Lower lobe of right lung (tissue), 2 donors: ENCODE results near the gene POU3F4. TPM values are rescaled to one million over a fixed set of nuclear protein-coding genes. Genes with fewer than 3 reads are reported as not detected.

Experiments
- ATAC-seq, 2 donors: fragments of 200-7000 bp; cut with Tn5 transposase; one replicate each; pipeline ENCODE4 v1.9.1; 2020 to 2022; ENCODE audit warnings: mild to moderate bottlenecking in 2 of 2, moderate library complexity in 2 of 2
- DNase-seq: peaks from one replicate; pipeline ENCODE4 v3.0.0-alpha.2; 2020
- H3K27ac ChIP-seq: fragments of 200-600 bp; one replicate; pipeline ENCODE4 v1.8.0; 2022
- H3K27me3 ChIP-seq: fragments of 200-600 bp; one replicate; pipeline ENCODE4 v1.8.0; 2022; ENCODE audit warnings: low read depth
- H3K36me3 ChIP-seq: fragments of 200-600 bp; one replicate; pipeline ENCODE4 v1.8.0; 2022; ENCODE audit warnings: mild to moderate bottlenecking
- H3K4me1 ChIP-seq: fragments of 200-600 bp; one replicate; pipeline ENCODE4 v1.8.0; 2022
- H3K4me3 ChIP-seq: fragments of 200-600 bp; one replicate; pipeline ENCODE4 v1.8.0; 2022; ENCODE audit warnings: mild to moderate bottlenecking
- H3K9me3 ChIP-seq: fragments of 200-600 bp; one replicate; pipeline ENCODE4 v1.8.0; 2022
- CTCF ChIP-seq: fragments of 200-600 bp; IDR thresholded peaks from one replicate; pipeline ENCODE4 v1.8.0; 2022; ENCODE audit warnings: antibody characterized with exemption, mild to moderate bottlenecking
- intact Hi-C: fragments of 100-400 bp; cut with DNase I; formaldehyde crosslinking; loops from one replicate; pipeline ENCODE4 v1.11.0; 2022
- total RNA-seq: library from RNA; stranded (reverse); fragmentation: NEBNext Ultra II Directional; extraction: Animal tissue kit (Norgen Biotek cat#: 25700); gene quantifications from one replicate; pipeline ENCODE4 v1.2.1, GENCODE V29; 2021
- donor health status: DM: no; HTN: yes; CAD: no; lungs with severe emphysema.

Gene POU3F4
- total RNA-seq, 1 donor from 2014 or later = not detected

- Histone ChIP-seq H3K27ac (no peak overlapping the region), H3K4me1 (no peaks in the 10 kb centered on the region), H3K9me3 (no peaks in the 10 kb centered on the region), H3K36me3 (no peaks in the 10 kb centered on the region), H3K4me3 (no peak overlapping the region), H3K27me3 (peaks cover 10% of the 10 kb centered on the region)
- TF ChIP-seq CTCF = no peak
- DNase-seq (no peak), ATAC-seq (no peak)
- intact Hi-C loops = no loop called here
These were observed 3.2 kb upstream of the POU3F4 start for GRCh38 chrX:83504721-83505479.

GRCh38 chrX:83508526-83509253 is 600 bp downstream of the POU3F4 start:
- H3K27me3 ChIP-seq = peaks cover 19% of the 10 kb centered on the region
- ATAC-seq (no peak), DNase-seq (no peak)
- H3K4me3 ChIP-seq = no peak overlapping the region
- H3K27ac ChIP-seq = no peak overlapping the region
- no peaks in the 10 kb centered on the region for H3K36me3 ChIP-seq
- TF ChIP-seq CTCF = no peak
- H3K4me1 ChIP-seq = no peaks in the 10 kb centered on the region
- intact Hi-C loops = no loop called here
- no peaks in the 10 kb centered on the region for H3K9me3 ChIP-seq

GRCh38 chrX:83509254-83509801 is 1.2 kb downstream of the POU3F4 start:
- intact Hi-C loops = no loop called here
- H3K4me1 ChIP-seq = no peaks in the 10 kb centered on the region
- no peak overlapping the region for H3K4me3 ChIP-seq
- H3K27me3 ChIP-seq = peaks cover 19% of the 10 kb centered on the region
- no peak for DNase-seq
- TF ChIP-seq CTCF = no peak
- no peaks in the 10 kb centered on the region for H3K36me3 ChIP-seq
- ATAC-seq = no peak
- H3K27ac ChIP-seq = no peak overlapping the region
- no peaks in the 10 kb centered on the region for H3K9me3 ChIP-seq

- Histone ChIP-seq H3K9me3 (no peaks in the 10 kb centered on the region), H3K27ac (no peak overlapping the region), H3K27me3 (peaks cover 19% of the 10 kb centered on the region), H3K36me3 (no peaks in the 10 kb centered on the region), H3K4me1 (no peaks in the 10 kb centered on the region), H3K4me3 (no peak overlapping the region)
- ATAC-seq (no peak), DNase-seq (no peak)
- no peak for TF ChIP-seq CTCF
- intact Hi-C loops = no loop called here
These were observed 2.5 kb downstream of the POU3F4 start for GRCh38 chrX:83510510-83511062.

- Histone ChIP-seq H3K27ac (no peak overlapping the region), H3K9me3 (no peaks in the 10 kb centered on the region), H3K27me3 (peaks cover 19% of the 10 kb centered on the region), H3K4me3 (no peak overlapping the region), H3K4me1 (no peaks in the 10 kb centered on the region), H3K36me3 (no peaks in the 10 kb centered on the region)
- DNase-seq (no peak), ATAC-seq (no peak)
- intact Hi-C loops = no loop called here
- TF ChIP-seq CTCF = no peak
These were observed 3.1 kb downstream of the POU3F4 start for GRCh38 chrX:83511208-83511607.
